Mucosa of rectum (tissue), 2 donors: Measurements from ENCODE around the gene JOSD1.

Source experiments
- H3K27ac ChIP-seq, 2 donors: one replicate each; pipeline ENCODE4 v1.7.0; 2013; ENCODE audit warnings: inconsistent platforms in 2 of 2, low read depth in 2 of 2, low read length in 2 of 2
- H3K27me3 ChIP-seq, 2 donors: one replicate each; pipeline ENCODE4 v1.7.0; 2013; ENCODE audit warnings: low read length in 2 of 2; ENCODE audit not compliant: control insufficient read depth in 2 of 2, insufficient read depth in 2 of 2
- H3K36me3 ChIP-seq, 2 donors: one replicate each; pipeline ENCODE4 v1.7.0; 2013; ENCODE audit warnings: low read length in 2 of 2; ENCODE audit not compliant: control insufficient read depth in 2 of 2, insufficient read depth in 2 of 2
- H3K4me1 ChIP-seq, 2 donors: one replicate each; pipeline ENCODE4 v1.7.0; 2013; ENCODE audit warnings: low read length in 2 of 2, mild to moderate bottlenecking in 1 of 2; ENCODE audit not compliant: control insufficient read depth in 2 of 2, insufficient read depth in 2 of 2
- H3K4me3 ChIP-seq, 2 donors: one replicate each; pipeline ENCODE4 v1.7.0; 2013; ENCODE audit warnings: low read length in 2 of 2
- H3K9ac ChIP-seq, 2 donors: one replicate each; pipeline ENCODE4 v1.7.0; 2013; ENCODE audit warnings: low read length in 2 of 2, low read depth in 1 of 2, mild to moderate bottlenecking in 1 of 2
- H3K9me3 ChIP-seq, 2 donors: one replicate each; pipeline ENCODE4 v1.7.0; 2013; ENCODE audit warnings: low read length in 2 of 2; ENCODE audit not compliant: control insufficient read depth in 2 of 2
- donor health status: healthy.
- donor health status: Normal muscosa, but diverticular disease.

JOSD1 gene

GRCh38 chr22:38694049-38694448 is 6.7 kb downstream of the JOSD1 start:
- H3K27ac ChIP-seq = peak overlapping the region; percentile 93
- peak overlapping the region in 1 of 2 donors; percentile 64 for H3K9ac ChIP-seq
- peaks cover 2 to 15% of the 10 kb centered on the region in 2 donors for H3K36me3 ChIP-seq
- H3K4me1 ChIP-seq = peaks cover 70 to 88% of the 10 kb centered on the region in 2 donors
- H3K4me3 ChIP-seq = peak overlapping the region in 1 of 2 donors; percentile 48
- no peaks in the 10 kb centered on the region for H3K27me3 ChIP-seq
- no peaks in the 10 kb centered on the region for H3K9me3 ChIP-seq

- H3K4me1 ChIP-seq = peaks cover 40 to 47% of the 10 kb centered on the region in 2 donors
Measured at GRCh38 chr22:38689651-38690050, 11.1 kb downstream of the JOSD1 start.

GRCh38 chr22:38685761-38686160 is 15.0 kb downstream of the JOSD1 start:
- Histone ChIP-seq H3K27me3 (no peaks in the 10 kb centered on the region), H3K4me3 (no peak overlapping the region), H3K9ac (no peak overlapping the region), H3K36me3 (peaks cover 50 to 59% of the 10 kb centered on the region in 2 donors), H3K9me3 (no peaks in the 10 kb centered on the region), H3K27ac (no peak overlapping the region), H3K4me1 (peaks cover 18 to 19% of the 10 kb centered on the region in 2 donors)

More at GRCh38 chr22:38689651-38690050, 11.1 kb downstream of the JOSD1 start:
- Histone ChIP-seq H3K9ac (no peak overlapping the region), H3K9me3 (no peaks in the 10 kb centered on the region), H3K4me3 (no peak overlapping the region), H3K27ac (peak overlapping the region; percentile 1 to 15), H3K27me3 (no peaks in the 10 kb centered on the region), H3K36me3 (peaks cover 41 to 49% of the 10 kb centered on the region in 2 donors)

- Histone ChIP-seq H3K4me3 (no peak overlapping the region), H3K27me3 (no peaks in the 10 kb centered on the region), H3K4me1 (peaks cover 11 to 12% of the 10 kb centered on the region in 2 donors), H3K9ac (no peak overlapping the region), H3K9me3 (no peaks in the 10 kb centered on the region), H3K36me3 (peaks cover 50 to 59% of the 10 kb centered on the region in 2 donors), H3K27ac (no peak overlapping the region)
Measured at GRCh38 chr22:38684895-38685294, 15.8 kb downstream of the JOSD1 start.

GRCh38 chr22:38681582-38682335 is 19.0 kb downstream of the JOSD1 start, which contains the start of gene TOMM22:
Gene TOMM22 (plus strand): TSS chr22:38681957. CDS start chr22:38681979, 22 bp downstream.
- Histone ChIP-seq H3K27ac (peak within 1 kb of the TSS; percentile 59 to 65), H3K9me3 (no peaks in the 10 kb centered on the region), H3K4me1 (peaks cover 6% of the 10 kb centered on the region in 2 donors), H3K4me3 (peak within 1 kb of the TSS; percentile 93 to 96), H3K27me3 (no peaks in the 10 kb centered on the region), H3K9ac (peak within 1 kb of the TSS; percentile 84 to 86), H3K36me3 (peaks cover 29 to 35% of the 10 kb centered on the region in 2 donors)

- Histone ChIP-seq H3K27ac (no peak overlapping the region), H3K9ac (no peak overlapping the region), H3K27me3 (no peaks in the 10 kb centered on the region), H3K36me3 (peaks cover 14 to 18% of the 10 kb centered on the region in 2 donors), H3K4me3 (no peak overlapping the region), H3K9me3 (no peaks in the 10 kb centered on the region), H3K4me1 (no peaks in the 10 kb centered on the region)
Measured at GRCh38 chr22:38675833-38676232, 24.9 kb downstream of the JOSD1 start.

- H3K27me3 ChIP-seq = no peaks in the 10 kb centered on the region
- H3K4me3 ChIP-seq = no peak overlapping the region
- H3K36me3 ChIP-seq = peaks cover 17 to 19% of the 10 kb centered on the region in 2 donors
- no peaks in the 10 kb centered on the region for H3K9me3 ChIP-seq
- H3K9ac ChIP-seq = no peak overlapping the region
- no peak overlapping the region for H3K27ac ChIP-seq
- no peaks in the 10 kb centered on the region for H3K4me1 ChIP-seq
Measured at GRCh38 chr22:38674888-38675287, 25.9 kb downstream of the JOSD1 start.

GRCh38 chr22:38657045-38657909 is 43.5 kb downstream of the JOSD1 start:
- Histone ChIP-seq H3K36me3 (peaks cover 0 to 3% of the 10 kb centered on the region in 2 donors), H3K9ac (peak overlapping the region; percentile 89 to 91), H3K27ac (peak overlapping the region; percentile 85 to 90), H3K4me1 (peaks cover 5 to 15% of the 10 kb centered on the region in 2 donors), H3K9me3 (no peaks in the 10 kb centered on the region), H3K27me3 (no peaks in the 10 kb centered on the region), H3K4me3 (peak overlapping the region; percentile 72 to 96)

GRCh38 chr22:38656256-38657044 is 44.3 kb downstream of the JOSD1 start, which contains the start of the genes CBY1 and FAM227A:
Gene CBY1 (plus strand): TSS chr22:38656638. CDS start chr22:38668055, 11,417 bp downstream.
Gene FAM227A (minus strand): TSS chr22:38656392. CDS start chr22:38650168, 6,224 bp downstream.
- Histone ChIP-seq H3K4me3 (peak within 1 kb of the TSS; percentile 72 to 96), H3K9me3 (no peaks in the 10 kb centered on the region), H3K27ac (peak within 1 kb of the TSS; percentile 85 to 90), H3K27me3 (no peaks in the 10 kb centered on the region), H3K4me1 (peaks cover 5 to 15% of the 10 kb centered on the region in 2 donors), H3K36me3 (peaks cover 0 to 3% of the 10 kb centered on the region in 2 donors), H3K9ac (peak within 1 kb of the TSS; percentile 89 to 91)
